B cell (primary cell): Measurements from ENCODE around the gene PREB. TPM values are rescaled to one million over a fixed set of nuclear protein-coding genes. Genes with fewer than 3 reads are reported as not detected.
A peak's percentile ranks its signal among the peaks of the same experiment; 100 is the strongest.

Source experiments
- ATAC-seq: fragments of 200-7000 bp; cut with Tn5 transposase; one replicate; pipeline ENCODE4 v1.10.0; 2021; ENCODE audit warnings: low read depth, mild to moderate bottlenecking, moderate number of reproducible peaks, moderate library complexity
- CTCF ChIA-PET: fragments of 350-600 bp; sonication (Branson Sonifier 250); formaldehyde crosslinking; loops from one replicate; lab custom pipeline; 2021; ENCODE audit warnings: antibody characterized with exemption, inconsistent platforms; lab: Charles Lee
- POLR2A ChIA-PET: fragments of 350-600 bp; sonication (Branson Sonifier 250); formaldehyde crosslinking; loops from one replicate; lab custom pipeline; 2021; ENCODE audit warnings: antibody characterized with exemption; lab: Charles Lee
- DNase-seq: peaks from one replicate; pipeline ENCODE4 v3.0.0; 2013
- H2AFZ ChIP-seq: 2 replicates; pipeline ENCODE4 v1.6.1; 2012; ENCODE audit warnings: mild to moderate bottlenecking, low read depth, low read length; ENCODE audit not compliant: insufficient read depth, poor library complexity, severe bottlenecking
- H3K27ac ChIP-seq, 2 donors: 1 replicate in 1 of 2; 2 replicates in 1 of 2; pipeline ENCODE4 v1.5.1; 2012 to 2013; ENCODE audit warnings: low read length in 2 of 2, mild to moderate bottlenecking in 2 of 2, moderate library complexity in 1 of 2
- H3K27me3 ChIP-seq, 4 experiments: fragments of 200-600 bp in 1 of 4; sonication (generic) in 1 of 4; replicated peaks in 1 of 4; 1 replicate in 2 of 4; 2 replicates in 2 of 4; pipeline versions ENCODE4 v1.6.1 to v1.7.0; 2013 to 2016; ENCODE audit warnings: low read length in 3 of 4, mild to moderate bottlenecking in 2 of 4, mixed read lengths in 1 of 4, moderate library complexity in 1 of 4; ENCODE audit not compliant: insufficient read depth in 4 of 4, control insufficient read depth in 3 of 4; ENCODE audit errors: control extremely low read depth in 1 of 4
- H3K36me3 ChIP-seq, 2 experiments: replicated peaks in 1 of 2; 1 replicate in 1 of 2; 2 replicates in 1 of 2; pipeline versions ENCODE4 v1.6.1 to v1.7.1; 2013; ENCODE audit warnings: low read length in 1 of 2; ENCODE audit not compliant: insufficient read depth in 2 of 2, control insufficient read depth in 1 of 2; ENCODE audit errors: control extremely low read depth in 1 of 2, extremely low read depth in 1 of 2
- H3K4me1 ChIP-seq, 2 donors: fragments of 200-600 bp in 1 of 2; sonication (generic) in 1 of 2; 1 replicate in 1 of 2; 2 replicates in 1 of 2; pipeline versions ENCODE4 v1.5.1 to v1.6.1; 2013 to 2017; ENCODE audit warnings: low read length in 2 of 2; ENCODE audit not compliant: control insufficient read depth in 2 of 2, insufficient read depth in 2 of 2
- H3K4me2 ChIP-seq: replicated peaks from 2 replicates; pipeline ENCODE3; 2012; ENCODE audit warnings: mild to moderate bottlenecking, low read depth, low read length; ENCODE audit not compliant: poor library complexity, severe bottlenecking
- H3K4me3 ChIP-seq, 5 experiments: fragments of 200-600 bp in 1 of 5; sonication (generic) in 1 of 5; 1 replicate in 3 of 5; 2 replicates in 2 of 5; pipeline versions ENCODE4 v1.5.1 to v1.7.0; 2011 to 2016; ENCODE audit warnings: low read length in 4 of 5, mild to moderate bottlenecking in 4 of 5, low read depth in 2 of 5, control low read depth in 1 of 5, moderate library complexity in 1 of 5; ENCODE audit not compliant: insufficient read depth in 1 of 5; ENCODE audit errors: control extremely low read depth in 1 of 5, extremely low read depth in 1 of 5
- H3K79me2 ChIP-seq: fragments of 200-600 bp; sonication (generic); one replicate; pipeline ENCODE4 v1.6.0; 2016; ENCODE audit warnings: low read length; ENCODE audit not compliant: control insufficient read depth, insufficient read depth
- H3K9ac ChIP-seq: fragments of 200-600 bp; sonication (generic); 2 replicates; pipeline ENCODE4 v1.6.1; 2017; ENCODE audit warnings: mild to moderate bottlenecking, low read length, moderate library complexity
- H3K9me3 ChIP-seq, 3 donors: one replicate each; pipeline versions ENCODE4 v1.6.1 to v1.7.1; 2013; ENCODE audit warnings: low read length in 2 of 3; ENCODE audit not compliant: control insufficient read depth in 2 of 3, insufficient read depth in 1 of 3; ENCODE audit errors: control extremely low read depth in 1 of 3
- H4K20me1 ChIP-seq: 2 replicates; pipeline ENCODE4 v1.6.0; 2012; ENCODE audit warnings: mild to moderate bottlenecking, low read length; ENCODE audit not compliant: insufficient read depth, control insufficient read depth, poor library complexity, severe bottlenecking
- H3K27ac Mint-ChIP-seq: one replicate; pipeline ENCODE4 v1.8.0; 2021; ENCODE audit warnings: mixed read lengths
- H3K27me3 Mint-ChIP-seq: one replicate; pipeline ENCODE4 v1.8.0; 2021; ENCODE audit warnings: mixed read lengths
- H3K4me1 Mint-ChIP-seq: one replicate; pipeline ENCODE4 v1.8.0; 2021; ENCODE audit warnings: mixed read lengths
- H3K4me3 Mint-ChIP-seq: one replicate; pipeline ENCODE4 v1.8.0; 2021; ENCODE audit warnings: mixed read lengths
- H3K9me3 Mint-ChIP-seq: one replicate; pipeline ENCODE4 v1.8.0; 2022; ENCODE audit warnings: mixed read lengths; ENCODE audit not compliant: insufficient read depth
- EZH2 ChIP-seq: IDR thresholded peaks from 2 replicates; pipeline ENCODE4 v1.6.1; 2012; ENCODE audit warnings: borderline replicate concordance, low read depth, mild to moderate bottlenecking, moderate library complexity, low read length; ENCODE audit not compliant: insufficient read depth, poor library complexity, severe bottlenecking
- WGBS: methylation state at CpG from one replicate; pipeline ENCODE4 v1.1.5; 2013; ENCODE audit warnings: missing lambda C conversion rate; ENCODE audit not compliant: insufficient coverage; 5-methylcytosine and 5-hydroxymethylcytosine counted together
- intact Hi-C: fragments of 100-400 bp; cut with micrococcal nuclease; formaldehyde crosslinking; loops from one replicate; pipeline ENCODE4 v1.10.0; 2022
- polyA plus RNA-seq: library from polyadenylated mRNA; depleted of rRNA; stranded (reverse); fragments of >200 nt; gene quantifications from 2 replicates; pipeline ENCODE4 v1.2.3, GENCODE V29; 2012
- total RNA-seq, 2 donors: library from RNA; stranded (reverse); fragments of 120-200 nt in 1 of 2; gene quantifications; 1 replicate in 1 of 2; 2 replicates in 1 of 2; pipeline versions ENCODE4 v1.2.3 to v1.2.4, GENCODE V29; 2013 to 2022
- TF ChIP-seq, protein P1 (sequence below): fragments of 200-600 bp; IDR thresholded peaks from one replicate; pipeline ENCODE4 v1.8.0; 2022; ENCODE audit warnings: antibody characterized with exemption, mild to moderate bottlenecking

Gene PREB
- total and polyA plus RNA-seq, 2 donors (not counting 1 experiment from before 2014, with no cell fraction given), result 46.0 to 88.9 TPM

DNA sequence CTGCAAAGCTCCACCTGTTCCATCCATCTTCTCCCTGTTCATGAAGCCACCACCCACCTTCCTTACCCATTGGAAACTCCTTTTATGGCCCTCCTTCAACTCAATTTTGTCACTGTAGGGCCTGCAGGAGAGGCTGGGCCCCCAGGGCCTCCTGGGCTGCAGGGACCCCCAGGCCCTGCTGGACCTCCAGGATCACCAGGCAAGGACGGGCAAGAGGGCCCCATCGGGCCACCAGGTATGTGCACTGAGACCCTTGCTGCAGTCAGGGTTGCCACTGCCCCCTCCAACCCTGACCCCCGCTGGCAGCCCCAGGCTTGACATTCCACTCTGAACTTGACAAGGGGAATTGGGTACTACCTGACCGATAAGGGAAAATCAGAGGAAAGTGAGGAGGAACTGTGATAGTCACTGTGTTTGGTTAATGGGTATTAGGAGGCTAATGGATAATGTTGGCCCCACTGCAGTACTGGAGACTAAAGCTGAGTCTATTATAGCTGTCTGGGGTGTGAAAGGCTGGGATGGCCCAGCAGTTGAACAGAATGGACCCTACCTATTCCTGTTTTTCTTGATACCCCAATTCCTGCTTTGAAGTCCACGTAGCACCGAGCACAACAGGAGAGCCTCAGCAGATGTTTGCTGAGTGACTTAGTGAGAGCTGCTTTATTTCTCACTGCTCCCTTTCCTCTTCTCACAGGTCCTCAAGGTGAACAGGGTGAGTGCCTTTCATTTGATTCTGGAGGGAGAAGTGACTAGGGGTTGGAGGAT lies 50.0 kb downstream of the PREB start:
- no peaks in the 10 kb centered on the region for H3K9me3 ChIP-seq
- H3K27me3 ChIP-seq, result peaks cover 0 to 4% (median under 1%) of the 10 kb centered on the region in 4 experiments
- no peaks in the 10 kb centered on the region for H3K36me3 ChIP-seq
- ATAC-seq, result no peak
- H3K4me3 ChIP-seq, result no peak overlapping the region
- CTCF ChIA-PET, result interaction anchor here (0.6 to 4.7 kb wide), 5 partner anchors 11 to 195 kb away, joined by 3 to 27 read pairs (median 3); partner anchors contain the start of gene AGBL5
- no peak for DNase-seq
- H4K20me1 ChIP-seq, result no peaks in the 10 kb centered on the region
- WGBS, result 98% methylated on average over 4 of the region's 6 CpGs
- Mint-ChIP-seq H3K4me3 (peak overlapping the region; percentile 91), H3K9me3 (no peaks in the 10 kb centered on the region), H3K27ac (peak overlapping the region; percentile 46), H3K27me3 (no peaks in the 10 kb centered on the region), H3K4me1 (peaks cover 28% of the 10 kb centered on the region)
- H3K27ac ChIP-seq, result no peak overlapping the region
- no peak overlapping the region for H3K9ac ChIP-seq
- peaks cover 4% of the 10 kb centered on the region for H3K79me2 ChIP-seq
- no peak overlapping the region for H3K4me2 ChIP-seq
- no peak for TF ChIP-seq EZH2
- TF ChIP-seq, protein P1, sequence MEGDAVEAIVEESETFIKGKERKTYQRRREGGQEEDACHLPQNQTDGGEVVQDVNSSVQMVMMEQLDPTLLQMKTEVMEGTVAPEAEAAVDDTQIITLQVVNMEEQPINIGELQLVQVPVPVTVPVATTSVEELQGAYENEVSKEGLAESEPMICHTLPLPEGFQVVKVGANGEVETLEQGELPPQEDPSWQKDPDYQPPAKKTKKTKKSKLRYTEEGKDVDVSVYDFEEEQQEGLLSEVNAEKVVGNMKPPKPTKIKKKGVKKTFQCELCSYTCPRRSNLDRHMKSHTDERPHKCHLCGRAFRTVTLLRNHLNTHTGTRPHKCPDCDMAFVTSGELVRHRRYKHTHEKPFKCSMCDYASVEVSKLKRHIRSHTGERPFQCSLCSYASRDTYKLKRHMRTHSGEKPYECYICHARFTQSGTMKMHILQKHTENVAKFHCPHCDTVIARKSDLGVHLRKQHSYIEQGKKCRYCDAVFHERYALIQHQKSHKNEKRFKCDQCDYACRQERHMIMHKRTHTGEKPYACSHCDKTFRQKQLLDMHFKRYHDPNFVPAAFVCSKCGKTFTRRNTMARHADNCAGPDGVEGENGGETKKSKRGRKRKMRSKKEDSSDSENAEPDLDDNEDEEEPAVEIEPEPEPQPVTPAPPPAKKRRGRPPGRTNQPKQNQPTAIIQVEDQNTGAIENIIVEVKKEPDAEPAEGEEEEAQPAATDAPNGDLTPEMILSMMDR, result no peak
- H2AFZ ChIP-seq, result no peak overlapping the region
- intact Hi-C loops, result loop anchor here (5.0 to 10.0 kb wide), 4 partner anchors 122 to 1790 kb away; partner anchors contain the start of genes ASXL2, CENPA and TRMT61B
- peaks cover 26 to 38% of the 10 kb centered on the region in 2 donors for H3K4me1 ChIP-seq
- POLR2A ChIA-PET, result interaction anchor here (1.2 kb wide), 1 partner anchor 33 kb away, joined by 3 read pairs; the partner anchor contains the start of gene AGBL5
